Thymus (tissue), 11 donors: ENCODE data around the gene L1CAM. TPM values are rescaled to one million over a fixed set of nuclear protein-coding genes. Genes with fewer than 3 reads are reported as not detected.

ENCODE experiments used
- DNase-seq, 9 donors: peaks; one replicate each; pipeline ENCODE4 v3.0.0-alpha.2; 2013; ENCODE audit warnings: low spot score in 9 of 9, low read depth in 6 of 9, missing footprints in 1 of 9
- H3K27ac ChIP-seq, 2 donors: one replicate each; pipeline ENCODE4 v1.5.1; 2013; ENCODE audit warnings: control low read depth in 1 of 2, low read depth in 1 of 2, low read length in 1 of 2, mild to moderate bottlenecking in 1 of 2, moderate library complexity in 1 of 2
- H3K27me3 ChIP-seq, 2 donors: one replicate each; pipeline ENCODE4 v1.5.1; 2013; ENCODE audit warnings: low read length in 1 of 2; ENCODE audit not compliant: control insufficient read depth in 2 of 2, insufficient read depth in 1 of 2
- H3K36me3 ChIP-seq, 2 donors: one replicate each; pipeline ENCODE4 v1.5.1; 2013; ENCODE audit warnings: low read length in 1 of 2, mild to moderate bottlenecking in 1 of 2, moderate library complexity in 1 of 2; ENCODE audit not compliant: control insufficient read depth in 2 of 2, insufficient read depth in 2 of 2
- H3K4me1 ChIP-seq, 2 donors: one replicate each; pipeline ENCODE4 v1.5.1; 2013; ENCODE audit warnings: low read length in 2 of 2; ENCODE audit not compliant: control insufficient read depth in 2 of 2, insufficient read depth in 2 of 2
- H3K4me3 ChIP-seq, 2 donors: one replicate each; pipeline ENCODE4 v1.5.1; 2013; ENCODE audit warnings: low read length in 2 of 2, control low read depth in 1 of 2, mild to moderate bottlenecking in 1 of 2
- H3K9me3 ChIP-seq, 2 donors: one replicate each; pipeline ENCODE4 v1.5.1; 2013; ENCODE audit warnings: low read length in 1 of 2, mild to moderate bottlenecking in 1 of 2; ENCODE audit not compliant: control insufficient read depth in 2 of 2, insufficient read depth in 1 of 2
- whole genome bisulfite sequencing: extraction: QIAGEN DNeasy Blood & Tissue Kit; methylation state at CpG from one replicate; pipeline ENCODE4 v1.1.7; 2013; 5-methylcytosine and 5-hydroxymethylcytosine counted together
- polyA plus RNA-seq: library from polyadenylated mRNA; stranded (reverse); fragments of 200-250 nt; gene quantifications from one replicate; pipeline ENCODE4 v1.2.3, GENCODE V29; 2013
- total RNA-seq: library from RNA; stranded (reverse); fragments of 120-200 nt; gene quantifications from one replicate; pipeline ENCODE4 v1.2.4, GENCODE V29; 2013
- donor health status: healthy.

The L1CAM gene
- total and polyA plus RNA-seq, 2 donors: 0.28 to 0.64 TPM

DNA sequence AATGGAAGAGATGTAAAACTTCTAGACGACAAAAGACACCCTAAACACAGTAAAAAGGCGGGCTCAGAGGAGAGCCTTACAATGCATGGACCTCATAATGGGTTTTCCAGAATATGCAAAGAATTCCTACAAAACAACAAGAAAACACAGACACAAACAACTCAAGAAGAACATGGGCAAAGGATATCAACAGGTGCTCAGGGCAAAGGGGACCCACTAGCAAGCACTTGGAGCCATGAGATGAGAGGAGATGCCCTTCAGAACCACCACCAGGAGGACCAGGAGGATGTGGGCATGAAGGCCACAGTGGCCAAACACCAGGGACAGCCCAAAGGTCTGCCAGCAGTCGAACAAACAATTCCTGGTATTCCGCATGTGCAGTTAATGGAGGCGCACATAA, 72.8 kb downstream of the L1CAM start:
- peaks cover 0 to 38% of the 10 kb centered on the region in 2 donors for H3K27me3 ChIP-seq
- WGBS: 95% methylated on average over 5 of the region's 5 CpGs
- no peak for DNase-seq

GRCh38 chrX:153812220-153812619, 73.8 kb downstream of the L1CAM start:
- no peak for DNase-seq
- H3K27ac ChIP-seq: no peak overlapping the region
- no peaks in the 10 kb centered on the region for H3K36me3 ChIP-seq
- H3K4me1 ChIP-seq: no peaks in the 10 kb centered on the region
- peaks cover 0 to 29% of the 10 kb centered on the region in 2 donors for H3K27me3 ChIP-seq
- H3K4me3 ChIP-seq: no peak overlapping the region
- WGBS: 81% methylated on average over 14 of the region's 14 CpGs
- no peaks in the 10 kb centered on the region for H3K9me3 ChIP-seq

More for the DNA sequence above, 72.8 kb downstream of the L1CAM start:
- no peaks in the 10 kb centered on the region for H3K36me3 ChIP-seq
- no peaks in the 10 kb centered on the region for H3K9me3 ChIP-seq
- H3K4me1 ChIP-seq: no peaks in the 10 kb centered on the region
- no peak overlapping the region for H3K4me3 ChIP-seq
- H3K27ac ChIP-seq: no peak overlapping the region

Other genes with a start within 250 kb of the L1CAM start
- 1.7 TPM for gene DUSP9, start 239.0 kb downstream of the L1CAM start, total RNA-seq
- gene DUSP9, start 239.0 kb downstream of the L1CAM start, polyA plus RNA-seq: 0.07 TPM
- 8.2 TPM for gene PNCK, start 212.4 kb downstream of the L1CAM start, total RNA-seq
- gene PNCK, start 212.4 kb downstream of the L1CAM start, polyA plus RNA-seq: 2.4 TPM
- gene SLC6A8, start 198.2 kb downstream of the L1CAM start, total RNA-seq: 5.5 TPM
- gene SLC6A8, start 198.2 kb downstream of the L1CAM start, polyA plus RNA-seq: 18.2 TPM
- gene BCAP31, start 161.8 kb downstream of the L1CAM start, total RNA-seq: 71.9 TPM
- 114 TPM for gene BCAP31, start 161.8 kb downstream of the L1CAM start, polyA plus RNA-seq
- gene ABCD1, start 161.3 kb downstream of the L1CAM start, total RNA-seq: 4.7 TPM
- 6.8 TPM for gene ABCD1, start 161.3 kb downstream of the L1CAM start, polyA plus RNA-seq
- 0.14 TPM for gene PLXNB3, start 121.9 kb downstream of the L1CAM start, total RNA-seq
- gene PLXNB3, start 121.9 kb downstream of the L1CAM start, polyA plus RNA-seq: 0.71 TPM
- 0.61 TPM for gene SRPK3, start 105.1 kb downstream of the L1CAM start, total RNA-seq
- gene SRPK3, start 105.1 kb downstream of the L1CAM start, polyA plus RNA-seq: 0.75 TPM
- gene IDH3G, start 91.8 kb downstream of the L1CAM start, total RNA-seq: 37.5 TPM
- 39.2 TPM for gene IDH3G, start 91.8 kb downstream of the L1CAM start, polyA plus RNA-seq
- 257 TPM for gene SSR4, start 91.5 kb downstream of the L1CAM start, total RNA-seq
- gene SSR4, start 91.5 kb downstream of the L1CAM start, polyA plus RNA-seq: 328 TPM
- gene PDZD4, start 55.6 kb downstream of the L1CAM start, total RNA-seq: 0.61 TPM
- gene PDZD4, start 55.6 kb downstream of the L1CAM start, polyA plus RNA-seq: 7.9 TPM
- 0.24 TPM for gene AVPR2, start 18.5 kb upstream of the L1CAM start, total RNA-seq
- gene AVPR2, start 18.5 kb upstream of the L1CAM start, polyA plus RNA-seq: 1.8 TPM
- gene ARHGAP4, start 40.1 kb upstream of the L1CAM start, total RNA-seq: 139 TPM
- gene ARHGAP4, start 40.1 kb upstream of the L1CAM start, polyA plus RNA-seq: 481 TPM
- gene NAA10, start 48.9 kb upstream of the L1CAM start, total RNA-seq: 41.3 TPM
- gene NAA10, start 48.9 kb upstream of the L1CAM start, polyA plus RNA-seq: 94.7 TPM
- 9.3 TPM for gene RENBP, start 58.5 kb upstream of the L1CAM start, total RNA-seq
- 18.3 TPM for gene RENBP, start 58.5 kb upstream of the L1CAM start, polyA plus RNA-seq
- 12.7 TPM for gene HCFC1, start 85.6 kb upstream of the L1CAM start, total RNA-seq
- gene HCFC1, start 85.6 kb upstream of the L1CAM start, polyA plus RNA-seq: 21.9 TPM
- gene TMEM187, start 86.6 kb upstream of the L1CAM start, total RNA-seq: 5.9 TPM
- gene TMEM187, start 86.6 kb upstream of the L1CAM start, polyA plus RNA-seq: 6.9 TPM
- 33.9 TPM for gene IRAK1, start 133.7 kb upstream of the L1CAM start, total RNA-seq
- 44.0 TPM for gene IRAK1, start 133.7 kb upstream of the L1CAM start, polyA plus RNA-seq
- gene MECP2, start 211.5 kb upstream of the L1CAM start, total RNA-seq: 22.1 TPM
- 24.6 TPM for gene MECP2, start 211.5 kb upstream of the L1CAM start, polyA plus RNA-seq